NB4 (cell line): ENCODE results near the gene ZMIZ2.
A peak's percentile ranks its signal among the peaks of the same experiment; 100 is the strongest.
"Not testable (repeated sequence)": the region's sequence is repeated elsewhere in the genome, so short reads cannot be mapped to it uniquely, and the experiment has no call there.

Experiments used
- DNase-seq: peaks from one replicate; pipeline ENCODE4 v3.0.0; 2010; ENCODE audit warnings: low read depth
- H3K4me3 ChIP-seq: one replicate; pipeline ENCODE4 v1.5.1; 2011; ENCODE audit warnings: mild to moderate bottlenecking, low read depth, low read length, moderate library complexity
- MYC ChIP-seq: IDR thresholded peaks from 2 replicates; pipeline ENCODE4 v1.6.1; 2011; ENCODE audit warnings: low read depth, low read length
- POLR2A ChIP-seq: IDR thresholded peaks from 2 replicates; pipeline ENCODE4 v1.6.1; 2011; ENCODE audit warnings: mild to moderate bottlenecking; ENCODE audit not compliant: insufficient read length; ENCODE audit errors: extremely low read depth
- TF ChIP-seq, protein P1 (sequence below): IDR thresholded peaks from one replicate; pipeline ENCODE4 v1.5.1; 2012; ENCODE audit warnings: low read depth, low read length
- TF ChIP-seq, protein P2 (sequence below): IDR thresholded peaks from 2 replicates; pipeline ENCODE4 v1.6.1; 2011; ENCODE audit warnings: low read depth, low read length

The ZMIZ2 gene, protein sequence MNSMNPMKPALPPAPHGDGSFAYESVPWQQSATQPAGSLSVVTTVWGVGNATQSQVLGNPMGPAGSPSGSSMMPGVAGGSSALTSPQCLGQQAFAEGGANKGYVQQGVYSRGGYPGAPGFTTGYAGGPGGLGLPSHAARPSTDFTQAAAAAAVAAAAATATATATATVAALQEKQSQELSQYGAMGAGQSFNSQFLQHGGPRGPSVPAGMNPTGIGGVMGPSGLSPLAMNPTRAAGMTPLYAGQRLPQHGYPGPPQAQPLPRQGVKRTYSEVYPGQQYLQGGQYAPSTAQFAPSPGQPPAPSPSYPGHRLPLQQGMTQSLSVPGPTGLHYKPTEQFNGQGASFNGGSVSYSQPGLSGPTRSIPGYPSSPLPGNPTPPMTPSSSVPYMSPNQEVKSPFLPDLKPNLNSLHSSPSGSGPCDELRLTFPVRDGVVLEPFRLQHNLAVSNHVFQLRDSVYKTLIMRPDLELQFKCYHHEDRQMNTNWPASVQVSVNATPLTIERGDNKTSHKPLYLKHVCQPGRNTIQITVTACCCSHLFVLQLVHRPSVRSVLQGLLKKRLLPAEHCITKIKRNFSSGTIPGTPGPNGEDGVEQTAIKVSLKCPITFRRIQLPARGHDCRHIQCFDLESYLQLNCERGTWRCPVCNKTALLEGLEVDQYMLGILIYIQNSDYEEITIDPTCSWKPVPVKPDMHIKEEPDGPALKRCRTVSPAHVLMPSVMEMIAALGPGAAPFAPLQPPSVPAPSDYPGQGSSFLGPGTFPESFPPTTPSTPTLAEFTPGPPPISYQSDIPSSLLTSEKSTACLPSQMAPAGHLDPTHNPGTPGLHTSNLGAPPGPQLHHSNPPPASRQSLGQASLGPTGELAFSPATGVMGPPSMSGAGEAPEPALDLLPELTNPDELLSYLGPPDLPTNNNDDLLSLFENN

DNA sequence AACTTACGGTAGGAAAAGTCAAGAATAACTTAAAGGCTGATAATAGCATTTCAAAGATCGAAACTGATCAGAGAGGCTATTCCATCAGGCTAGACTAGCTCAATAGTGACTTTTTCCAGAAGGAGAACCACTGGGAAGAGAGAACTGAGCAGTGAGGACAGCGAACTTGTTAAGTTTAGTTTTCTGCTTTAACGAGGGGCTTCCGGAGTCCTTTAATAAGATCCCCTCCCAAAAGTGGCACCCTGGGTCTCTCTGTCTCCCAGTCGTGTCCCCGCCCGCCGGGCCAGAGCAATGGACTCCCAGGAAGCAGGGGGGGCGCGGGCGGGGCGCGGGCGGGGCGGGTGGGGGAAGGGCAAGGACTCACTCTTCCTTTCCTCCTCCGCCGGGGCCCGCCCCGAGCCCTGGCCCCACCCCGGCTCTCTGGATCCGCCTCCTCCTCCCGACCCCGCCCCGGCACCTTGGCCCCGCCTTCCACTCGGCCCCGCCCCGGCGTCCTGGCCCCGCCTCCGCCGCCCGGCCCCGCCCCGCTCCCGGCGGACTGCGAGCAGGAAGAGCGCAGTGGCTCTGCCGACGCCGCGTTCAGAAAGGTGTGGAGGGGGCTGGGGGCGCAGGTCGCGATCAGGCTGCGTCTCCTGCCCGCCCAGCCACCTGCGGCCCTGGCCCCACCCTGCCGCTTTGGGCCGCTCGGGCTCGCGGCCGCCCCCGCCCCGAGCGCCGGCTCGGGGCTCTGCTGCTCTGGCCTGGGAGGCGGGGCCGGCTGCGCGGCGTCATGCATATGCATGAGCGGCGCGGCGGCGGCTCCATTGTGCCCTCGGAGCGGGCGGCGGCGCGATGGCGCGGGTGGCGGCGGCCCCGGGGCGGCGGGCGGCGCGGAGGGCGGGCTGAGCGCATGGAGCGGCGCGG is at the start of gene ZMIZ2:
Gene ZMIZ2, plus strand, starts transcription at position 803 of the 903 bp plus-strand sequence. CDS start 7,403 bp downstream, outside the sequence.
- peak; percentile 93 for DNase-seq
- peak within 1 kb of the TSS; percentile 85 for H3K4me3 ChIP-seq
- TF ChIP-seq MYC (peak; percentile 22; the same call in 1 of the 2 replicates), POLR2A (peak; percentile 66)
- TF ChIP-seq, protein P1, sequence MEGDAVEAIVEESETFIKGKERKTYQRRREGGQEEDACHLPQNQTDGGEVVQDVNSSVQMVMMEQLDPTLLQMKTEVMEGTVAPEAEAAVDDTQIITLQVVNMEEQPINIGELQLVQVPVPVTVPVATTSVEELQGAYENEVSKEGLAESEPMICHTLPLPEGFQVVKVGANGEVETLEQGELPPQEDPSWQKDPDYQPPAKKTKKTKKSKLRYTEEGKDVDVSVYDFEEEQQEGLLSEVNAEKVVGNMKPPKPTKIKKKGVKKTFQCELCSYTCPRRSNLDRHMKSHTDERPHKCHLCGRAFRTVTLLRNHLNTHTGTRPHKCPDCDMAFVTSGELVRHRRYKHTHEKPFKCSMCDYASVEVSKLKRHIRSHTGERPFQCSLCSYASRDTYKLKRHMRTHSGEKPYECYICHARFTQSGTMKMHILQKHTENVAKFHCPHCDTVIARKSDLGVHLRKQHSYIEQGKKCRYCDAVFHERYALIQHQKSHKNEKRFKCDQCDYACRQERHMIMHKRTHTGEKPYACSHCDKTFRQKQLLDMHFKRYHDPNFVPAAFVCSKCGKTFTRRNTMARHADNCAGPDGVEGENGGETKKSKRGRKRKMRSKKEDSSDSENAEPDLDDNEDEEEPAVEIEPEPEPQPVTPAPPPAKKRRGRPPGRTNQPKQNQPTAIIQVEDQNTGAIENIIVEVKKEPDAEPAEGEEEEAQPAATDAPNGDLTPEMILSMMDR, result no peak
- TF ChIP-seq, protein P2, sequence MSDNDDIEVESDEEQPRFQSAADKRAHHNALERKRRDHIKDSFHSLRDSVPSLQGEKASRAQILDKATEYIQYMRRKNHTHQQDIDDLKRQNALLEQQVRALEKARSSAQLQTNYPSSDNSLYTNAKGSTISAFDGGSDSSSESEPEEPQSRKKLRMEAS, result peak; percentile 36; the same call in 1 of the 2 replicates

DNA sequence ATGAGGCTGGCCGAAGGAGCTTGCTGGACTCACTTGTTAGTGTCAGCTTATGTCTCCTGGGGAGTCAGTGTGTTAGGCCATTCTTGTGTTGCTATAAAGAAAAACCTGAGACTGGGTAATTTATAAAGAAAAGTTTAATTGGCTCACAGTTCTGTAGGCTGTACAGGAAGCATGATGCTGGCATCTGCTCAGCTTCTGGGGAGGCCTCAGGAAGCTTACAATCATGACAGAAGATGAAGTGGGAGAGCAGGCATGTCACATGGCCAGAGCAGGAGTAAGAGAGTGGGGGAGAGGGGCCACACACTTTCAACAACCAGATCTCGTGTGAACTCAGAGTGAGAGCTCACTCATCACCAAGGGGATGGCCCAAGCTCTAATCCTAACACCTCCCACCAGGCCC is 49.0 kb upstream of the ZMIZ2 start:
- H3K4me3 ChIP-seq, DNase-seq: not testable (repeated sequence)

DNA sequence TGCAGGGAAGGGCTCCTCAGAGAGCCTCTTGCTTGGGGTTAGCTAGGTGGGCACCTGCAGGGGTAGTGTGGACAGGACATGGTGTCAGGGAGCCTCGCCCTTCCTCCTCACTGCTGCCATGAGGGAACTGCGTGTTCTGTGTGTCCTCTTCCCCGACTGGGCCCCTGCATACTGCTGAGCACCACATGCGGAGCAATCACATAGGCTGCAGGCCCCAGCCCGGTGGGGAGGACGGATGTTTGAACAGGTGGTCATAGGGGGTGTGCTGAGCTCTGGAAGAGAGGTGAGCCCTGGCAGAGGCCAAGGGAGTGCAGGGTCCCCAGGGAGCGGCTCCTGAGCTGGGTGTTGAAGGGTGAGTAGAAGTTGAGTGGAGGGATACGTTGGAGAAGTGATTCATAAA is 48.3 kb upstream of the ZMIZ2 start:
- H3K4me3 ChIP-seq, result no peak overlapping the region
- TF ChIP-seq, protein P1, result no peak
- no peak for TF ChIP-seq POLR2A
- no peak for DNase-seq

DNA sequence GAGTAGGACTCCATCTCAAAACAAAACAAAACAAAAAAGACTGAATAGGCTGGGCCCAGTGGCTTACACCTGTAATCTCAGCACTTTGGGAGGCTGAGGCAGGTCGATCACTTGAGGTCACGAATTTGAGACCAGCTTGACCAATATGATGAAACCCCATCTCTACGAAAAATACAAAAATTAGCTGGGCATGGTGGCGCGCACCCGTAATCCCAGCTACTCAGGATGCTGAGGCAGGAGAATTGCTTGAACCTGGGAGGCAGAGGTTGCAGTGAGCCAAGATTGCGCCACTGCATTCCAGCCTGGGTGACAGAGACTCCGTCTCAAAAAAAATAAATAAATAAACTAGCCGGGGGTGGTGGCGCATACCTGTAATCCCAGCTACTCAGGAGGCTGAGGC is 45.3 kb upstream of the ZMIZ2 start:
- DNase-seq, result not testable (repeated sequence)

DNA sequence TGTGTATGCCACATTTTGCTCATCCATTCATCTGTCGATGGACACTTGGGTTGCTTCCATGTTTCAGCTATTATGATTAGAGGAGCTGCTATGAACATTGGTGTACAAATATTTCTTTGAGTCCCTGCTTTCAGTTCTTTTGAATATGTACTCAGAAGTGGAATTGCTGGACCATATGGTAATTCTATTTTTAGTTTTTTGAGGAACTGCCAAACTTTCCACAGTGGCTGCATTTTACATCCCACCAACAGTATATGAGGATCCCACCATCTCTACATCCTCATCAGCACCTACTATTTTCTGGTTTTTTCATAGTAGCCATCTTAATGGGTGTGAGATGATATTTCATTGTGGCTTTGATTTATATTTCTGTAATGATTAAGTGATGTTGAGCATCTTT is 44.7 kb upstream of the ZMIZ2 start:
- DNase-seq, result no peak
- no peak overlapping the region for H3K4me3 ChIP-seq

More for the DNA sequence above, 45.3 kb upstream of the ZMIZ2 start:
- not testable (repeated sequence) for H3K4me3 ChIP-seq

DNA sequence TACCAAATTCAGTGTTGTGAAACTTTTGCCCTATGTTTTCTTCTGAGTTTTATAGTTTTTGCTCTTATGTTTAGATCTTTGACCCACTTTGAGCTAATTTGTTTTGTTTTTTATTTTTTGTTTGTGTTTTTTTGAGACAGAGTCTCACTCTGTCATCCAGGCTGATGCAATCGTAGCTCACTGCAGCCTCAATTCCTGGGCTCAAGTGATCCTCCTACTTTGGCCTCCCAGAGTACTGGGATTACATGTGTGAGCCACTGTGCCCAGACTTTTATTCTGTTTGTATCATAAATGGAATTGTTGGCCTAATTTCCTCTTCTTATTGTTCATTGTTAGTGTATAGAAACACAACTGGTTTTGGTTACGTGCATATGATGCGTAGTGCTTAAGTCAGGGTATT is 43.2 kb upstream of the ZMIZ2 start:
- TF ChIP-seq POLR2A, result no peak
- TF ChIP-seq, protein P1, result no peak
- TF ChIP-seq, protein P2, result no peak
- no peak for TF ChIP-seq MYC
- DNase-seq, result no peak
- no peak overlapping the region for H3K4me3 ChIP-seq

More for the DNA sequence above, 44.7 kb upstream of the ZMIZ2 start:
- TF ChIP-seq MYC (no peak), POLR2A (no peak)
- TF ChIP-seq, protein P1, result no peak
- TF ChIP-seq, protein P2, result no peak
